IMR-90 (cell line): ENCODE data around the gene PRKCE.

ENCODE experiments used
- BHLHE40 ChIP-seq: fragments of 150-350 bp; IDR thresholded peaks from 2 replicates; pipeline ENCODE4 v1.6.1; 2016; ENCODE audit warnings: mild to moderate bottlenecking, low read depth, low read length
- CEBPB ChIP-seq: IDR thresholded peaks from 2 replicates; pipeline ENCODE4 v1.6.1; 2012; ENCODE audit warnings: low read depth, low read length, improper control_type of control experiment
- FOS ChIP-seq: fragments of 150-350 bp; IDR thresholded peaks from 2 replicates; pipeline ENCODE4 v1.6.1; 2016; ENCODE audit warnings: low read depth, low read length
- MXI1 ChIP-seq: IDR thresholded peaks from 2 replicates; pipeline ENCODE4 v1.6.1; 2012; ENCODE audit warnings: low read depth, mild to moderate bottlenecking, low read length, moderate library complexity, borderline replicate concordance
- POLR2A ChIP-seq: IDR thresholded peaks from 2 replicates; pipeline ENCODE4 v1.6.1; 2012; ENCODE audit warnings: mild to moderate bottlenecking, low read depth, low read length
- RAD21 ChIP-seq: IDR thresholded peaks from 2 replicates; pipeline ENCODE4 v1.6.1; 2012; ENCODE audit warnings: low read length, improper control_type of control experiment
- RCOR1 ChIP-seq: IDR thresholded peaks from 2 replicates; pipeline ENCODE4 v1.6.1; 2012; ENCODE audit warnings: mild to moderate bottlenecking, low read length, improper control_type of control experiment; ENCODE audit not compliant: insufficient replicate concordance
- RFX5 ChIP-seq: IDR thresholded peaks from 2 replicates; pipeline ENCODE4 v1.8.0; 2012; ENCODE audit warnings: low read depth, mild to moderate bottlenecking, low read length, moderate library complexity
- SMC3 ChIP-seq: fragments of 150-350 bp; IDR thresholded peaks from 2 replicates; pipeline ENCODE4 v1.6.1; 2016; ENCODE audit warnings: low read depth, mild to moderate bottlenecking, antibody characterized with exemption, low read length, moderate library complexity
- TF ChIP-seq, protein P1 (sequence below): conservative IDR thresholded peaks from 2 replicates; pipeline ENCODE4 v1.5.1; 2012; ENCODE audit warnings: mild to moderate bottlenecking, low read depth, low read length, improper control_type of control experiment
- TF ChIP-seq, protein P2 (sequence below): fragments of 150-350 bp; IDR thresholded peaks from 2 replicates; pipeline ENCODE4 v1.6.1; 2017; ENCODE audit warnings: mild to moderate bottlenecking, antibody characterized with exemption, low read length, low read depth

GRCh38 chr2:46123013-46123412 is 471.5 kb downstream of the PRKCE start:
- no peak for TF ChIP-seq RAD21
- TF ChIP-seq, protein P1, sequence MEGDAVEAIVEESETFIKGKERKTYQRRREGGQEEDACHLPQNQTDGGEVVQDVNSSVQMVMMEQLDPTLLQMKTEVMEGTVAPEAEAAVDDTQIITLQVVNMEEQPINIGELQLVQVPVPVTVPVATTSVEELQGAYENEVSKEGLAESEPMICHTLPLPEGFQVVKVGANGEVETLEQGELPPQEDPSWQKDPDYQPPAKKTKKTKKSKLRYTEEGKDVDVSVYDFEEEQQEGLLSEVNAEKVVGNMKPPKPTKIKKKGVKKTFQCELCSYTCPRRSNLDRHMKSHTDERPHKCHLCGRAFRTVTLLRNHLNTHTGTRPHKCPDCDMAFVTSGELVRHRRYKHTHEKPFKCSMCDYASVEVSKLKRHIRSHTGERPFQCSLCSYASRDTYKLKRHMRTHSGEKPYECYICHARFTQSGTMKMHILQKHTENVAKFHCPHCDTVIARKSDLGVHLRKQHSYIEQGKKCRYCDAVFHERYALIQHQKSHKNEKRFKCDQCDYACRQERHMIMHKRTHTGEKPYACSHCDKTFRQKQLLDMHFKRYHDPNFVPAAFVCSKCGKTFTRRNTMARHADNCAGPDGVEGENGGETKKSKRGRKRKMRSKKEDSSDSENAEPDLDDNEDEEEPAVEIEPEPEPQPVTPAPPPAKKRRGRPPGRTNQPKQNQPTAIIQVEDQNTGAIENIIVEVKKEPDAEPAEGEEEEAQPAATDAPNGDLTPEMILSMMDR = no peak
- TF ChIP-seq POLR2A = no peak
- no peak for TF ChIP-seq CEBPB
- TF ChIP-seq, protein P2, sequence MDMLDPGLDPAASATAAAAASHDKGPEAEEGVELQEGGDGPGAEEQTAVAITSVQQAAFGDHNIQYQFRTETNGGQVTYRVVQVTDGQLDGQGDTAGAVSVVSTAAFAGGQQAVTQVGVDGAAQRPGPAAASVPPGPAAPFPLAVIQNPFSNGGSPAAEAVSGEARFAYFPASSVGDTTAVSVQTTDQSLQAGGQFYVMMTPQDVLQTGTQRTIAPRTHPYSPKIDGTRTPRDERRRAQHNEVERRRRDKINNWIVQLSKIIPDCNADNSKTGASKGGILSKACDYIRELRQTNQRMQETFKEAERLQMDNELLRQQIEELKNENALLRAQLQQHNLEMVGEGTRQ = no peak
- no peak for TF ChIP-seq SMC3
- no peak for TF ChIP-seq MXI1
- TF ChIP-seq BHLHE40 = no peak
- TF ChIP-seq FOS = no peak
- no peak for TF ChIP-seq RFX5
- TF ChIP-seq RCOR1 = no peak
